ENCODE data around the gene KLHL29.

Gene KLHL29

GRCh38 chr2:23585273-23586170 is 200.5 kb downstream of the KLHL29 start:
- DNase-seq = peak; percentile 91

GRCh38 chr2:23586741-23587306 is 201.8 kb downstream of the KLHL29 start:
- no peak for DNase-seq

DNA sequence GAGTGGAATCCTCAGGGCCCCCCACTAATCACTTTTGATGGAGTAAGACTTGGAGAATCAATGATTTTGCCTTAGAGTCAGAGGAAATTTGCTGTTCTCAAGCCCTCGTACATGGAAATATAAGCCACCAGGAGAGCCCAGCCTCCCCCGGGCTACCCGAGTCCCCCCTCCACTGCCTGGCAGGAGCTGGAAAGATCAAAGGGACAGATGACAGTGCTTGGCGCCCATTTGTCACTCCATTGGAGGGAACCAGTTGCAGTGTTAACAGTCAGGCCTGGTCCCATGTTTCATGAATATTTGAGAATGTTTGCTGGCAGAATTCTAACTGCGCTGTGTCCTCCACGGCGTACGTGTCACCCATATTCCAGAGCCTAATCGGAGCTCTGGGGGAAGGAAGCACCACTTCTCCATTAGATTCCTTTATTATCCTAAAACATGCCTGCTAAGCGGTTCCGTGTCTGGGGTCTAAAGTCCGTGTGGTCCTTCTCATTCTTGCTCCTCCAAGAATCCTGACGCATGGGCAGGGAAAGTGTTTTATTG is 202.4 kb downstream of the KLHL29 start:
- no peak for DNase-seq

GRCh38 chr2:23588106-23588505 is 203.1 kb downstream of the KLHL29 start:
- no peak for DNase-seq

DNA sequence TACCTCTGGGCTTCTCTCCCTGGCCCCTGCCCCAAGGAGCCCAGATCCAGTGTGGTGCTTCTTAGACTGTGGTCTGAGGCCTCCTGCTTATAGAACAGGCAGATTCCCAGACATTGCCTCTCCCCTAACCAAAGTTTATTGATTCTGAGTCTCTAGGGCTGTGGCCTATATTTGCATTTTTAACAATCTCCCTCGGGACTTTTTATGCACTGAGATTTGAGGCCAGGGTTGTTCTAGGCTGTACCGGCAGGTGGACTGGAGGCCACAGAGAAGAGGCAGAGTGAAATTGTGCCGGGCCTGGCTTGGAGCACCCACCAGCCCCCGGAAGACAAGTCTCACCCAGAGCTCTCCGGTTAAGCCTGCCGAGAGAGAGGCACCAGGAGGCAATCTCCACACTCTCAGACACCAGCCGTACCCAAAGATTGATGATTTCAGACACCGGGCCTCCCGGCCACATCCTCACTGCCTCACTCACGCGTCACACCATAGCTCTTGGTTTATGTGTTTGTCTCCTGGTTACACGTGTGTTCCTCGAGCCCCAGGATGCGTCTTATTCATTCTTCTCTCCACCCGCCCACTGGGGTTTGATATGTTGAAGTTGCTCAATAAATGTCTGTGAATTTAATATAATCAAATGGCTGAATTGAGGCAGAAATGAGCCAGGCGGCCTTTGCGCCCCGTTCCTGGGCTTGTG is 203.7 kb downstream of the KLHL29 start:
- DNase-seq = no peak

DNA sequence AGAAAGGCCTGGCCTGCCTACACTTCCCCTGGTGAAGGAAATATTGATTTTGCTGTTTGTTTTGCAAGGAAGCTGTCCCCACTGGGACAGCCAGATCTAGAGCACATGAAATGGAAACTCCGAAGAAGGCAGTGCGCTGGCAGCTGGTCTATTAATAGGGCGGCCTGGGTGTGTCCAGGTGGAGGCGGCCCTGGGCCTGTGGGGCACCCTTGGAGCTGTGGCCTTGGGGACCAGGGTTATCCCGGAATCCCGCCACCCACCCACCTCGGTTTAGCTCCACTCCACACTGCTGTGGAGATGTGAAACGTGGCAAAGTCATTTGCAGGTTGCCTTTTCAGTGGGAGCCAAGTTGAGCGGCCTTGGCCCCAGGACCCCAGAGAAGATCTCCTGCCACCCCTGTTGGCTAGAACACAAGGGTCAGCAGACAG is 204.3 kb downstream of the KLHL29 start:
- DNase-seq = no peak

GRCh38 chr2:23589739-23590138 is 204.8 kb downstream of the KLHL29 start:
- DNase-seq = no peak

DNA sequence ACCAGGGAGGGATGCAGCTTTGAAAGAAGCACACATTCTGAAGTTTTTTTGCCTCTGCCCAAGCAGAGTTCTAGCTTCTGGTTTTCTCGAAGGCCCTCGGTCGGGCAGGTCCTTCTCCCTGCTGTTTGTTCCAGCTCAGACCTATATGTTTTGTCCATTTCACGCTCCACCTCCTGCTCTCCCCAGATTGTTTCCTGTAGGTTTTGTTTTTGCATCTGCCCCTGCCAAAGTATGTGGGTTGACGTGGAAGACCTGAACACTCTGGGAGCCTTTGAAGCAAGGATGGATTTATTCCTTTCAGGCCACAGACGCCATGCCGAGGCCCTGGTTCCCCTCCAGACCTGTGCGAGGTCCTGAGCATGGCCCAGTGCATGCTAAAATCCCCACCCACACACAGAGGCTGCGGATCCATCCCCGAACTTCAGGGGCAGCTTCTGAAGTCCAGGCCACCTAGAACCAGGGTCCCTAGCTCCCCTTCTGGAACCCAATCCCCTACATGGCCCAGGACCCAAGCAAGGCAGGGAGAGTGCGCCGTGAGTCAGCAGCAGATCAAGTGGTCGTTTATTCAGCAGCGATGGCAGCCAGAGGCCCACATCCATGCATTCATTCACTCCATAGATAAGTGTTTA is 205.4 kb downstream of the KLHL29 start:
- DNase-seq = no peak

- no peak for DNase-seq
Measured at GRCh38 chr2:23591111-23591510, 206.1 kb downstream of the KLHL29 start.

DNA sequence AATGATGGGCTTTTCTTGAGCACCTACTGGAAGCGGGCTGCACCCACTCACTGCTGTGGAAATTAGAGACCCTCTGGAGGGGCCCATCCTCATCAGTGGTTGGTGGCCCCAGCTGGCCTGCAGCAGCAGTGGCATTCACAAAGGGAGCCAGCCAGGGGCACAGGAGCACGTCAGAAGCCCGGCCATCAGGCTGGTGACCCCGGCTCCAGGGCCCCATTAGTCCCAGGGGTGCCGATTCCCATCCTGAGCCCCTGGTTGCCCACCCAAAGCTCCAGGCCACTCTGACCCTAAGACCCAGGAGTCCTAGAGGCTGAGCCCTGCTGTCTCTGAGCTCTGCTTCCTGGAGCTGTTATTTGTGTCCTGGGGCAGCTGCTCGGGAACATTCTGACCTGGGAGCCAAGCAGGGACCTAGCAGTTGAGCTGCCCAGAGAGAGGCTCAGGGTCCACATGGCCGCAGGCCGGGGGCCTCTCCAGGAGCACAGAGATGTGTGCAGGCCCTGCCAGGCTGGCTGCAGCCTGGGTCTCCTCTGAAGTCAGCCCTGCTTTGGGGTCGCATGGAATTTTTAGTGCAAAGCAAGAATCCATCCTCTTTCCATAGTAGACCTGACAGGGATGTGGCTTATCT is 207.2 kb downstream of the KLHL29 start:
- DNase-seq = no peak

- no peak for DNase-seq
Measured at GRCh38 chr2:23592898-23593751, 208.1 kb downstream of the KLHL29 start.

GRCh38 chr2:23593752-23594459 is 208.9 kb downstream of the KLHL29 start:
- peak; percentile 83 for DNase-seq

DNA sequence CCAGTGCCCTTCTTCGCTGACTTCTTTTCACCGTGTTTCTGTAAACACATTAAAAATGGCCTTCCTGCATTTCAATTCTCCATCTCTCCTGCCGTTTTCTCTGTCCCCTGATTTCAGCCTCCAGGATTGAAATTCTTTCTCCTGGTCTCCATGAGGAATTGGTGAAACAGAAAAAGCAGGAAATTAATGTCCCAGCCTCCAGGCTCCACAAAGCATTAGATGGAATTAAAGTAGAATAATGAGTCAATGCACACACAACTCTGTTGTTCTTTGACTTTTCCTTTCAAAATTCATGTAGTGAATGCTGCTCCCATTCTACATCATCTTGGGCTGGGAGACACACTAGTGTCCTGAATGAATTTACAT is 209.5 kb downstream of the KLHL29 start:
- DNase-seq = no peak

- DNase-seq = no peak
Measured at GRCh38 chr2:23595021-23595420, 210.0 kb downstream of the KLHL29 start.

DNA sequence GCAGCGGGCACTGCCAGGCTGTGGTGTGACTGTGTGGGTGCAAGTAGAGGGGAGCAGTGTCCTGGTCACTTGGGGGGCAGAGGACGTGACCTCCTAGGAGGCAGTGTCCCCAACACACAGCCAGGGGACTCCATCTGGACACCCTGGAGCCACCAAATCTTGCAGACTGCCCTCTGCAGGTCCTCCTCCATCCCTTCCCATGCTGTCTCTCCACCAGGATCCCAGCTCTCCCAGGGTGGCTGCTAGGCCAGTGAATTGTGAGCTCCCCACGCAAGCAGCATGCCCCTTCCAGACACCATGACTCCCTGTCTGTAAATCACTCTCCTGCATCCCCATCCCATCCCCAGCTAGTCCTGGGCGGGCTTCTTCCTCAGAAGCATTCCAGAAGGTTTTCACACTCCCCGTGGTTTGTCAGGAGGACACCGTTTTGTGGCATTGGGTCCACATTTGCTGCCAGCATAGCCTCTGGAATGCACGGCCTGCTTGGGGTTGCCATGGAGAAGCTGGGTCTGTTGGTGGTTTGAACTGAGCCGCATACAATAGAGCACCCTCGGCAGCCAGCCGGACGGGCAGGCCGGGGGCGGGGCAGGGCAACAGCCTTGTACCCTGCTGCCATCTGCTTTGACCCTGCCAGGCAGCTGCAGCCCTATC is 210.7 kb downstream of the KLHL29 start:
- DNase-seq = peak; percentile 79

- no peak for DNase-seq
Measured at GRCh38 chr2:23596316-23596885, 211.4 kb downstream of the KLHL29 start.

DNA sequence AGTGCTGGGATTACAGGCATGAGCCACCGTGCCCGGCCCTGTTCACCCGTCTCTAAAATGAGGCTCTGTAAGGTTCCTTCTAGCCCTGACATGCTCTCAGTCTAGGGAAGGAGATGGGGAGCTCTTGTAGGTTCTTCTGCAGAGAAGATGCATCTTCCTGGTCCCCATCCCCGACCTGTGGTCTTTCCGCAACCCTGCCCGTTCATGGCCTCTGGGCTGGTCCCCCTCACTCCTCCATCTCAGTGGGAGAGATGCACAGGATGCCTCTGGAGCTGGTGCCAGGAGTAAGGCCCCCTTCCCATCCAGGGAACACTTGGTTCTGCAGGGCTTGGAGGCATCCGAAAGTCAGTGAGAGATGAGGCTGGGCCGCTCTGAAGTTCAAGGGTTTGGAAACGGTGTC is 212.7 kb downstream of the KLHL29 start:
- DNase-seq = no peak

GRCh38 chr2:23599006-23599405 is 214.0 kb downstream of the KLHL29 start:
- no peak for DNase-seq

GRCh38 chr2:23599667-23600066 is 214.7 kb downstream of the KLHL29 start:
- peak; percentile 77 for DNase-seq

GRCh38 chr2:23600346-23600745 is 215.4 kb downstream of the KLHL29 start:
- peak; percentile 85 for DNase-seq

Measured in NCI-H1092 treated with DMSO at 0.1 percent for 48 hours (cell line).